A549 (cell line): ENCODE results near the gene SLC45A3. TPM values are rescaled to one million over a fixed set of nuclear protein-coding genes. Genes with fewer than 3 reads are reported as not detected.

Experiments used
- ATAC-seq, 2 experiments: fragments of 200-7000 bp in 1 of 2; fragments of >200 bp in 1 of 2; cut with Nextera tagmentation in 1 of 2; cut with Tn5 transposase in 1 of 2; 3 replicates each; pipeline versions ENCODE4 v1.8.0 to v1.9.1; 2018 to 2020; ENCODE audit warnings: mild to moderate bottlenecking in 1 of 2, moderate library complexity in 1 of 2
- CTCF ChIA-PET: fragments of 300-600 bp; sonication (Branson Sonifier 250); formaldehyde crosslinking; extraction: SDS; loops from one replicate; lab custom pipeline; 2021; ENCODE audit warnings: antibody characterized with exemption, inconsistent platforms; lab: Yijun Ruan, JAX
- POLR2A ChIA-PET: fragments of 350-600 bp; formaldehyde crosslinking; extraction: SDS; loops from one replicate; lab custom pipeline; 2021; ENCODE audit warnings: antibody characterized with exemption, inconsistent platforms; lab: Yijun Ruan, JAX
- DNase-seq, 2 experiments: peaks; one replicate each; pipeline versions ENCODE4 v3.0.0 to v3.0.0-alpha.2; 2011 to 2016; ENCODE audit warnings: low read depth in 1 of 2, low spot score in 1 of 2
- FAIRE-seq: peaks from 2 replicates; lab custom pipeline; 2011; peaks lifted over from hg19 to GRCh38; lab: Jason Lieb, UNC
- H3K27ac ChIP-seq, 2 experiments: fragments of >200 bp; sonication (Bioruptor Twin); formaldehyde crosslinking; 3 replicates each; pipeline ENCODE4 v1.5.1; 2016 to 2017
- H3K4me1 ChIP-seq: fragments of >200 bp; sonication (Bioruptor Twin); formaldehyde crosslinking; 3 replicates; pipeline ENCODE4 v1.6.1; 2016
- H3K4me2 ChIP-seq: fragments of >200 bp; sonication (Bioruptor Twin); formaldehyde crosslinking; 3 replicates; pipeline ENCODE4 v1.6.1; 2016
- H3K4me3 ChIP-seq: fragments of >200 bp; sonication (Bioruptor Twin); formaldehyde crosslinking; 3 replicates; pipeline ENCODE4 v1.5.1; 2016
- H3K9me3 ChIP-seq: fragments of >200 bp; sonication (Bioruptor Twin); formaldehyde crosslinking; 3 replicates; pipeline ENCODE4 v1.6.1; 2016
- BCL3 ChIP-seq: fragments of >200 bp; sonication (Bioruptor Twin); formaldehyde crosslinking; IDR thresholded peaks from 3 replicates; pipeline ENCODE4 v1.6.1; 2016
- BHLHE40 ChIP-seq: IDR thresholded peaks from 2 replicates; pipeline ENCODE4 v1.6.1; 2012; ENCODE audit warnings: low read depth, low read length, inconsistent platforms
- CEBPB ChIP-seq, 2 experiments: fragments of >200 bp in 1 of 2; sonication (Bioruptor Twin) in 1 of 2; formaldehyde crosslinking in 1 of 2; IDR thresholded peaks; 2 replicates each; pipeline ENCODE4 v1.6.1; 2012 to 2016
- CHD4 ChIP-seq: fragments of 200-600 bp; sonication (generic); IDR thresholded peaks from 2 replicates; pipeline ENCODE4 v1.6.1; 2016; ENCODE audit warnings: antibody characterized with exemption, mild to moderate bottlenecking, borderline replicate concordance
- EHMT2 ChIP-seq: fragments of 200-600 bp; sonication (generic); IDR thresholded peaks from 2 replicates; pipeline ENCODE4 v1.6.1; 2016; ENCODE audit warnings: antibody characterized with exemption, low read depth, mild to moderate bottlenecking, moderate library complexity
- EP300 ChIP-seq, 2 experiments: fragments of >200 bp; sonication (Bioruptor Twin); formaldehyde crosslinking; IDR thresholded peaks; 2 replicates in 1 of 2; 3 replicates in 1 of 2; pipeline ENCODE4 v1.6.1; 2016 to 2017
- ESRRA ChIP-seq: fragments of 150-350 bp; IDR thresholded peaks from 2 replicates; pipeline ENCODE4 v1.6.1; 2014; ENCODE audit warnings: mild to moderate bottlenecking, low read length, borderline replicate concordance
- FOSL2 ChIP-seq, 2 experiments: fragments of 450-650 bp in 1 of 2; fragments of >200 bp in 1 of 2; sonication (Bioruptor Twin) in 1 of 2; formaldehyde crosslinking; IDR thresholded peaks; 2 replicates each; pipeline versions ENCODE4 v1.5.0 to v1.6.1; 2016 to 2020; ENCODE audit warnings: mild to moderate bottlenecking in 1 of 2, moderate library complexity in 1 of 2
- FOXS1 ChIP-seq: fragments of 250-450 bp; sonication (Bioruptor Pico); IDR thresholded peaks from 2 replicates; pipeline ENCODE4 v1.5.0; 2020; ENCODE audit warnings: mild to moderate bottlenecking, moderate library complexity
- GATA3 ChIP-seq: IDR thresholded peaks from 2 replicates; pipeline ENCODE4 v1.6.1; 2012; ENCODE audit warnings: borderline replicate concordance
- HDAC2 ChIP-seq: fragments of 200-600 bp; sonication (generic); IDR thresholded peaks from 2 replicates; pipeline ENCODE4 v1.6.1; 2016
- HEYL ChIP-seq: fragments of 250-450 bp; sonication (Bioruptor Pico); IDR thresholded peaks from 2 replicates; pipeline ENCODE4 v1.8.0; 2021; ENCODE audit warnings: mild to moderate bottlenecking, moderate library complexity
- HMGXB4 ChIP-seq: fragments of 250-450 bp; sonication (Bioruptor Pico); IDR thresholded peaks from 2 replicates; pipeline ENCODE4 v1.5.0; 2021; ENCODE audit warnings: mild to moderate bottlenecking, moderate library complexity, borderline replicate concordance
- HOXB13 ChIP-seq: fragments of 250-450 bp; sonication (Bioruptor Pico); IDR thresholded peaks from 2 replicates; pipeline ENCODE4 v1.5.0; 2020; ENCODE audit warnings: low read depth, mild to moderate bottlenecking, moderate library complexity
- KDM1A ChIP-seq: fragments of 200-600 bp; sonication (generic); IDR thresholded peaks from 2 replicates; pipeline ENCODE4 v1.6.1; 2016; ENCODE audit warnings: low read depth, mild to moderate bottlenecking
- MAFK ChIP-seq: fragments of 450-650 bp; IDR thresholded peaks from 2 replicates; pipeline ENCODE4 v1.6.1; 2014; ENCODE audit not compliant: partially characterized antibody
- MAX ChIP-seq: IDR thresholded peaks from 2 replicates; pipeline ENCODE4 v1.6.1; 2012
- MYC ChIP-seq: IDR thresholded peaks from 2 replicates; pipeline ENCODE4 v1.6.1; 2012; ENCODE audit warnings: mild to moderate bottlenecking, inconsistent platforms, low read length, improper control_type of control experiment, borderline replicate concordance
- NFE2L2 ChIP-seq: fragments of 150-350 bp; conservative IDR thresholded peaks from 2 replicates; pipeline ENCODE4 v1.6.1; 2014; ENCODE audit warnings: low read length
- NPAS2 ChIP-seq: fragments of 250-450 bp; sonication (Bioruptor Pico); IDR thresholded peaks from 2 replicates; pipeline ENCODE4 v1.8.0; 2022; ENCODE audit warnings: mild to moderate bottlenecking, moderate library complexity, borderline replicate concordance
- POLR2A ChIP-seq: IDR thresholded peaks from 2 replicates; pipeline ENCODE4 v1.6.1; 2012; ENCODE audit warnings: mild to moderate bottlenecking, low read length
- RCOR1 ChIP-seq: fragments of 150-350 bp; IDR thresholded peaks from 2 replicates; pipeline ENCODE4 v1.6.1; 2014; ENCODE audit warnings: antibody characterized with exemption, low read length, low read depth
- RFX5 ChIP-seq: fragments of 450-650 bp; IDR thresholded peaks from 2 replicates; pipeline ENCODE4 v1.7.1; 2014; ENCODE audit warnings: antibody characterized with exemption, mild to moderate bottlenecking, moderate library complexity
- SMC3 ChIP-seq: fragments of >200 bp; sonication (Bioruptor Twin); formaldehyde crosslinking; IDR thresholded peaks from 3 replicates; pipeline ENCODE4 v1.6.1; 2018; ENCODE audit warnings: inconsistent platforms
- SREBF2 ChIP-seq: fragments of 450-650 bp; IDR thresholded peaks from 2 replicates; pipeline ENCODE4 v1.6.1; 2014; ENCODE audit warnings: mild to moderate bottlenecking, moderate library complexity
- ZNF302 ChIP-seq: fragments of 250-450 bp; sonication (Bioruptor Pico); IDR thresholded peaks from 2 replicates; pipeline ENCODE4 v1.9.0; 2021; ENCODE audit warnings: inconsistent platforms, mild to moderate bottlenecking, moderate library complexity
- WGBS: methylation state at CpG from one replicate; pipeline ENCODE4 v1.1.6; 2017; ENCODE audit errors: missing lambda C conversion rate; 5-methylcytosine and 5-hydroxymethylcytosine counted together
- polyA plus RNA-seq, 4 experiments: library from polyadenylated mRNA; depleted of rRNA in 3 of 4; stranded (reverse); fragments of >200 nt; fragmentation: RNase III in 1 of 4; extraction: RNeasy Plus Mini Kit Qiagen cat#74134 plus additional on column Dnase treatment in 1 of 4; gene quantifications; 2 replicates in 3 of 4; 3 replicates in 1 of 4; pipeline ENCODE4 v1.2.3, GENCODE V29; 2011 to 2017
- TF ChIP-seq, protein P1 (sequence below): fragments of 450-650 bp; IDR thresholded peaks from 2 replicates; pipeline ENCODE4 v1.6.1; 2014; ENCODE audit warnings: antibody characterized with exemption
- TF ChIP-seq, protein P2 (sequence below): fragments of >200 bp; sonication (Bioruptor Twin); formaldehyde crosslinking; IDR thresholded peaks from 2 replicates; pipeline ENCODE4 v1.6.1; 2016
- TF ChIP-seq, protein P3 (sequence below): IDR thresholded peaks from 2 replicates; pipeline ENCODE4 v1.6.1; 2012; ENCODE audit warnings: low read depth, borderline replicate concordance

SLC45A3 gene
- polyA plus RNA-seq, 2 of the 4 experiments (the other 2 are of a cell fraction): 2.8 to 3.4 TPM

DNA sequence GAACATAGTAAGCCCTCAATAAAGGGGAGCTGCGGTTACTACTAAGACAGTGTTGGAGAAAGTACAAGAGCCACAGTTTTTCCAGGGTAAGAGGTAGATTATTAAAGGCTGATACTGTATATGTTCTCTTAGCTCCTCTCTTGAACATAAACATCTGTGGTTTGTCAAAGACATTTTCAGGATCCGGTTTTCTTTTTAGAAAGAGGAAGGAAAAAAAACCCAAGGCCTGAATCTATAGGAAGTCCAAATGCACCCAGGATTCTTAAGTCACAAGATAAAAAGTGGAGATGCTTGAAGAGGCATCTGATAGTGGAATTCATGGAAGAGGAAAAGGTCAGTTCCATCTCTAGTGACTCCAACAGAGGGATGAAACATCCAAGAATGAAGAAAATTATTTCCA is 24.6 kb upstream of the SLC45A3 start (continued):
- TF ChIP-seq, protein P1, sequence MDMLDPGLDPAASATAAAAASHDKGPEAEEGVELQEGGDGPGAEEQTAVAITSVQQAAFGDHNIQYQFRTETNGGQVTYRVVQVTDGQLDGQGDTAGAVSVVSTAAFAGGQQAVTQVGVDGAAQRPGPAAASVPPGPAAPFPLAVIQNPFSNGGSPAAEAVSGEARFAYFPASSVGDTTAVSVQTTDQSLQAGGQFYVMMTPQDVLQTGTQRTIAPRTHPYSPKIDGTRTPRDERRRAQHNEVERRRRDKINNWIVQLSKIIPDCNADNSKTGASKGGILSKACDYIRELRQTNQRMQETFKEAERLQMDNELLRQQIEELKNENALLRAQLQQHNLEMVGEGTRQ: no peak
- no peak for TF ChIP-seq NFE2L2
- TF ChIP-seq NPAS2: no peak
- no peak for TF ChIP-seq BCL3

GRCh38 chr1:205703072-205703471 is 22.8 kb upstream of the SLC45A3 start:
- ChIA-PET POLR2A (no interaction called here), CTCF (interaction anchor here (0.6 to 3.9 kb wide), 7 partner anchors 8 to 112 kb away, joined by 3 to 48 read pairs (median 3); no protein-coding TSS in a partner anchor)
- no peaks in the 10 kb centered on the region for H3K9me3 ChIP-seq
- H3K27ac ChIP-seq: no peak overlapping the region
- no peaks in the 10 kb centered on the region for H3K4me1 ChIP-seq
- H3K4me3 ChIP-seq: no peak overlapping the region
- DNase-seq (no peak), FAIRE-seq (no peak), ATAC-seq (no peak; a peak in 1 of 6 replicates)
- WGBS: 48% methylated on average over 1 of the region's 1 CpG
- TF ChIP-seq EHMT2 (no peak), MAX (no peak), HOXB13 (no peak), SREBF2 (no peak), ESRRA (no peak), RCOR1 (no peak)
- TF ChIP-seq, protein P2, sequence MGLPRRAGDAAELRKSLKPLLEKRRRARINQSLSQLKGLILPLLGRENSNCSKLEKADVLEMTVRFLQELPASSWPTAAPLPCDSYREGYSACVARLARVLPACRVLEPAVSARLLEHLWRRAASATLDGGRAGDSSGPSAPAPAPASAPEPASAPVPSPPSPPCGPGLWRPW: no peak
- H3K4me2 ChIP-seq: no peak overlapping the region

GRCh38 chr1:205701891-205702290 is 21.6 kb upstream of the SLC45A3 start:
- Histone ChIP-seq H3K9me3 (no peaks in the 10 kb centered on the region), H3K4me3 (no peak overlapping the region), H3K4me1 (no peaks in the 10 kb centered on the region), H3K4me2 (no peak overlapping the region), H3K27ac (no peak overlapping the region)
- 96% methylated on average over 4 of the region's 4 CpGs for WGBS
- FAIRE-seq: no peak
- ATAC-seq: no peak
- ChIA-PET CTCF (interaction anchor here (1.3 to 3.9 kb wide), 3 partner anchors 9 to 43 kb away, joined by 3 to 48 read pairs (median 15); no protein-coding TSS in a partner anchor), POLR2A (no interaction called here)
- no peak for TF ChIP-seq ZNF302 (CRISPR knock-in tag)
- no peak for TF ChIP-seq CEBPB (IDR thresholded peaks at IDR 0.05)
- no peak for TF ChIP-seq MYC
- no peak for TF ChIP-seq KDM1A
- no peak for TF ChIP-seq SMC3
- TF ChIP-seq NFE2L2: no peak
- TF ChIP-seq EP300 (IDR thresholded peaks at IDR 0.05): no peak
- TF ChIP-seq, protein P3, sequence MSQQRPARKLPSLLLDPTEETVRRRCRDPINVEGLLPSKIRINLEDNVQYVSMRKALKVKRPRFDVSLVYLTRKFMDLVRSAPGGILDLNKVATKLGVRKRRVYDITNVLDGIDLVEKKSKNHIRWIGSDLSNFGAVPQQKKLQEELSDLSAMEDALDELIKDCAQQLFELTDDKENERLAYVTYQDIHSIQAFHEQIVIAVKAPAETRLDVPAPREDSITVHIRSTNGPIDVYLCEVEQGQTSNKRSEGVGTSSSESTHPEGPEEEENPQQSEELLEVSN: no peak
- no peak for TF ChIP-seq FOSL2 (IDR thresholded peaks at IDR 0.05)
- no peak for TF ChIP-seq FOSL2 (CRISPR knock-in tag; IDR thresholded peaks at IDR 0.05)
- no peak for TF ChIP-seq RFX5
- no peak for TF ChIP-seq BHLHE40
- no peak for TF ChIP-seq GATA3
- no peak for TF ChIP-seq FOXS1 (CRISPR knock-in tag)
- TF ChIP-seq POLR2A: no peak
- no peak for TF ChIP-seq CHD4
- TF ChIP-seq HDAC2: no peak
- no peak for TF ChIP-seq HEYL
- TF ChIP-seq MAFK: no peak
- TF ChIP-seq HMGXB4: no peak
- DNase-seq: no peak
